Activated naive CD4-positive, alpha-beta T cell treated with anti-CD3 and anti-CD28 coated beads, Interleukin-2, amount 50 U/mL, for 16 hours (primary cell): ENCODE data around the gene VAT1L.

ENCODE experiments used
- DNase-seq: peaks from one replicate; pipeline ENCODE4 v3.0.0-alpha.2; 2020

The VAT1L gene

GRCh38 chr16:77782694-77783093 is 5.7 kb upstream of the VAT1L start:
- no peak for DNase-seq

GRCh38 chr16:77784441-77785372 is 3.7 kb upstream of the VAT1L start:
- no peak for DNase-seq

GRCh38 chr16:77785373-77785764 is 3.0 kb upstream of the VAT1L start:
- DNase-seq: no peak

- no peak for DNase-seq
Observed at GRCh38 chr16:77786186-77786847, 2.0 kb upstream of the VAT1L start.

- DNase-seq: no peak
Observed at GRCh38 chr16:77787452-77787851, 912 bp upstream of the VAT1L start.

- no peak for DNase-seq
Observed at GRCh38 chr16:77789085-77790008, 983 bp downstream of the VAT1L start.

GRCh38 chr16:77790009-77790372 is 1.6 kb downstream of the VAT1L start:
- no peak for DNase-seq

GRCh38 chr16:77790912-77791311 is 2.5 kb downstream of the VAT1L start:
- no peak for DNase-seq

- DNase-seq: no peak
Observed at GRCh38 chr16:77793417-77793816, 5.1 kb downstream of the VAT1L start.

GRCh38 chr16:77794586-77794985 is 6.2 kb downstream of the VAT1L start:
- DNase-seq: no peak

GRCh38 chr16:77801817-77802216 is 13.5 kb downstream of the VAT1L start:
- no peak for DNase-seq

- DNase-seq: no peak
Observed at GRCh38 chr16:77805398-77805797, 17.0 kb downstream of the VAT1L start.

- no peak for DNase-seq
Observed at GRCh38 chr16:77807021-77807420, 18.7 kb downstream of the VAT1L start.

GRCh38 chr16:77812856-77813500 is 24.6 kb downstream of the VAT1L start:
- no peak for DNase-seq

- no peak for DNase-seq
Observed at GRCh38 chr16:77816293-77816692, 27.9 kb downstream of the VAT1L start.

- DNase-seq: no peak
Observed at GRCh38 chr16:77820340-77820739, 32.0 kb downstream of the VAT1L start.

- no peak for DNase-seq
Observed at GRCh38 chr16:77822661-77823060, 34.3 kb downstream of the VAT1L start.

GRCh38 chr16:77823067-77823466 is 34.7 kb downstream of the VAT1L start:
- no peak for DNase-seq

GRCh38 chr16:77825196-77825595 is 36.8 kb downstream of the VAT1L start:
- DNase-seq: no peak

- DNase-seq: no peak
Observed at GRCh38 chr16:77827032-77827431, 38.7 kb downstream of the VAT1L start.

- no peak for DNase-seq
Observed at GRCh38 chr16:77833921-77834634, 45.7 kb downstream of the VAT1L start.
